ENCODE measurements around the gene EVI5L. TPM values are rescaled to one million over a fixed set of nuclear protein-coding genes. Genes with fewer than 3 reads are reported as not detected.

EVI5L gene
- total and polyA plus RNA-seq, 2 of the 13 experiments (the other 11 are each of a cell fraction or from before 2014, with no cell fraction given): 1.7 to 2.4 TPM

DNA sequence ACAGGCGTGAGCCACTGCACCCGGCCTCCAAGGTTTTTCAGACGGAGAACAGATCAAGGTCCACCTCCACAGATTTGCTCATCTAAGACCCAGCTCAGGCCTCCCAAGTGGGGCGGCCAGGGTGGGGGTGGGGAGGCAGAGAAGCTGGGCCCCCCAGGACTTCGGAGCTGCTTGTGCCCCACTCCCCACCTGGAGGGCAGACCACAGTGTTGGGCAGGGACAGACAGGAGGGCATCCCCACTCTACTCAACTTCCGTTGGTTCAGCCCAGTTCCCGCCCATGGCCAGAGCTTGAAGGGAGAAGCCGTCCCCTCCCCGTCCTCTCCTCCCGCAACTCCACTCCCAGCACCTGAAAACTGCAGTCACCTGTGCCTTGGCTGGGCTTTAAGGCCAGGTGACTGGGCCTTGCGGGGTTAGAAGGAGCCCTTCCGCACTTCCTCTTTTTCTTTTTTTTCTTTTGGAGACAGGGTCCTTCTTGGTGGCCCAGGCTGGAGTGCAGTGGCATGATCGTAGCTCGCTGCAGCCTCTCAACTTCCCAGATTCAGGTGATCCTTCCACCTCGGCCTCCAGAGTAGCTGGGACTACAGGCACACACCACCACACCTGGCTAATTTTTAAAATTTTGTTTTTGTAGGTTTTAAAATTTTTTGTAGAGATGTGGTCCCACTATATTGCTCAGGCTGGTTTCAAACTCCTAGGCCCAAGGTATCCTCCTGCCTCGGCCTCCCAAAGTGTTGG lies 57.6 kb downstream of the EVI5L start (continued):
- TF ChIP-seq, protein P1, sequence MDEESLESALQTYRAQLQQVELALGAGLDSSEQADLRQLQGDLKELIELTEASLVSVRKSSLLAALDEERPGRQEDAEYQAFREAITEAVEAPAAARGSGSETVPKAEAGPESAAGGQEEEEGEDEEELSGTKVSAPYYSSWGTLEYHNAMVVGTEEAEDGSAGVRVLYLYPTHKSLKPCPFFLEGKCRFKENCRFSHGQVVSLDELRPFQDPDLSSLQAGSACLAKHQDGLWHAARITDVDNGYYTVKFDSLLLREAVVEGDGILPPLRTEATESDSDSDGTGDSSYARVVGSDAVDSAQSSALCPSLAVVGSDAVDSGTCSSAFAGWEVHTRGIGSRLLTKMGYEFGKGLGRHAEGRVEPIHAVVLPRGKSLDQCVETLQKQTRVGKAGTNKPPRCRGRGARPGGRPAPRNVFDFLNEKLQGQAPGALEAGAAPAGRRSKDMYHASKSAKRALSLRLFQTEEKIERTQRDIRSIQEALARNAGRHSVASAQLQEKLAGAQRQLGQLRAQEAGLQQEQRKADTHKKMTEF (CRISPR knock-in tag; IDR thresholded peaks at IDR 0.05): no peak
- TF ChIP-seq, protein P2, sequence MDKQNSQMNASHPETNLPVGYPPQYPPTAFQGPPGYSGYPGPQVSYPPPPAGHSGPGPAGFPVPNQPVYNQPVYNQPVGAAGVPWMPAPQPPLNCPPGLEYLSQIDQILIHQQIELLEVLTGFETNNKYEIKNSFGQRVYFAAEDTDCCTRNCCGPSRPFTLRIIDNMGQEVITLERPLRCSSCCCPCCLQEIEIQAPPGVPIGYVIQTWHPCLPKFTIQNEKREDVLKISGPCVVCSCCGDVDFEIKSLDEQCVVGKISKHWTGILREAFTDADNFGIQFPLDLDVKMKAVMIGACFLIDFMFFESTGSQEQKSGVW (CRISPR knock-in tag; IDR thresholded peaks at IDR 0.05; ENCODE audit: borderline replicate concordance): no peak
- TF ChIP-seq IKZF4 (CRISPR knock-in tag; IDR thresholded peaks at IDR 0.05; ENCODE audit: borderline replicate concordance, low read depth, not compliant biosample characterization) (no peak), HDAC1 (CRISPR knock-in tag; IDR thresholded peaks at IDR 0.05) (no peak), KLF16 (CRISPR knock-in tag; IDR thresholded peaks at IDR 0.05) (no peak; a peak in 1 of 4 replicates), SMAD9 (CRISPR knock-in tag; IDR thresholded peaks at IDR 0.05) (no peak), ZNF788 (CRISPR knock-in tag; IDR thresholded peaks at IDR 0.05; ENCODE audit: borderline replicate concordance) (no peak), IRX3 (CRISPR knock-in tag; IDR thresholded peaks at IDR 0.05; ENCODE audit: borderline replicate concordance, low read depth) (no peak), GABPB1 (CRISPR knock-in tag; IDR thresholded peaks at IDR 0.05) (peak; percentile 48; the same call in 1 of the 2 replicates), AGO2 (optimal IDR thresholded peaks at IDR 0.05; ENCODE audit: low read depth, low read length) (no peak), BORCS8-MEF2B (CRISPR knock-in tag; IDR thresholded peaks at IDR 0.05) (no peak), ZNF33A (CRISPR knock-in tag; IDR thresholded peaks at IDR 0.05; ENCODE audit: borderline replicate concordance) (0 out of 2 replicates have a peak, but pooled peaks have one; percentile 54), FOXP1 (IDR thresholded peaks at IDR 0.05) (no peak), FOXP1 (CRISPR knock-in tag; IDR thresholded peaks at IDR 0.05) (no peak), ZNF292 (CRISPR knock-in tag; IDR thresholded peaks at IDR 0.05; ENCODE audit: borderline replicate concordance, low read depth) (no peak), YEATS2 (CRISPR knock-in tag; IDR thresholded peaks at IDR 0.05; ENCODE audit: borderline replicate concordance) (no peak), ZNF605 (CRISPR knock-in tag; IDR thresholded peaks at IDR 0.05) (0 out of 2 replicates have a peak, but pooled peaks have one; percentile 3), PHF21A (CRISPR knock-in tag; IDR thresholded peaks at IDR 0.05) (0 out of 2 replicates have a peak, but pooled peaks have one; percentile 40), HNRNPUL1 (IDR thresholded peaks at IDR 0.05; ENCODE audit: low read depth, low read length) (no peak), JDP2 (CRISPR knock-in tag; IDR thresholded peaks at IDR 0.05; ENCODE audit: borderline replicate concordance) (no peak)
- TF ChIP-seq, protein P3, sequence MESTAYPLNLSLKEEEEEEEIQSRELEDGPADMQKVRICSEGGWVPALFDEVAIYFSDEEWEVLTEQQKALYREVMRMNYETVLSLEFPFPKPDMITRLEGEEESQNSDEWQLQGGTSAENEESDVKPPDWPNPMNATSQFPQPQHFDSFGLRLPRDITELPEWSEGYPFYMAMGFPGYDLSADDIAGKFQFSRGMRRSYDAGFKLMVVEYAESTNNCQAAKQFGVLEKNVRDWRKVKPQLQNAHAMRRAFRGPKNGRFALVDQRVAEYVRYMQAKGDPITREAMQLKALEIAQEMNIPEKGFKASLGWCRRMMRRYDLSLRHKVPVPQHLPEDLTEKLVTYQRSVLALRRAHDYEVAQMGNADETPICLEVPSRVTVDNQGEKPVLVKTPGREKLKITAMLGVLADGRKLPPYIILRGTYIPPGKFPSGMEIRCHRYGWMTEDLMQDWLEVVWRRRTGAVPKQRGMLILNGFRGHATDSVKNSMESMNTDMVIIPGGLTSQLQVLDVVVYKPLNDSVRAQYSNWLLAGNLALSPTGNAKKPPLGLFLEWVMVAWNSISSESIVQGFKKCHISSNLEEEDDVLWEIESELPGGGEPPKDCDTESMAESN (CRISPR knock-in tag; conservative IDR thresholded peaks at IDR 0.05): peak; percentile 49; the same call in 1 of the 2 replicates
- TF ChIP-seq, protein P4, sequence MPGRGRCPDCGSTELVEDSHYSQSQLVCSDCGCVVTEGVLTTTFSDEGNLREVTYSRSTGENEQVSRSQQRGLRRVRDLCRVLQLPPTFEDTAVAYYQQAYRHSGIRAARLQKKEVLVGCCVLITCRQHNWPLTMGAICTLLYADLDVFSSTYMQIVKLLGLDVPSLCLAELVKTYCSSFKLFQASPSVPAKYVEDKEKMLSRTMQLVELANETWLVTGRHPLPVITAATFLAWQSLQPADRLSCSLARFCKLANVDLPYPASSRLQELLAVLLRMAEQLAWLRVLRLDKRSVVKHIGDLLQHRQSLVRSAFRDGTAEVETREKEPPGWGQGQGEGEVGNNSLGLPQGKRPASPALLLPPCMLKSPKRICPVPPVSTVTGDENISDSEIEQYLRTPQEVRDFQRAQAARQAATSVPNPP (CRISPR knock-in tag; IDR thresholded peaks at IDR 0.05): no peak
- TF ChIP-seq, protein P5, sequence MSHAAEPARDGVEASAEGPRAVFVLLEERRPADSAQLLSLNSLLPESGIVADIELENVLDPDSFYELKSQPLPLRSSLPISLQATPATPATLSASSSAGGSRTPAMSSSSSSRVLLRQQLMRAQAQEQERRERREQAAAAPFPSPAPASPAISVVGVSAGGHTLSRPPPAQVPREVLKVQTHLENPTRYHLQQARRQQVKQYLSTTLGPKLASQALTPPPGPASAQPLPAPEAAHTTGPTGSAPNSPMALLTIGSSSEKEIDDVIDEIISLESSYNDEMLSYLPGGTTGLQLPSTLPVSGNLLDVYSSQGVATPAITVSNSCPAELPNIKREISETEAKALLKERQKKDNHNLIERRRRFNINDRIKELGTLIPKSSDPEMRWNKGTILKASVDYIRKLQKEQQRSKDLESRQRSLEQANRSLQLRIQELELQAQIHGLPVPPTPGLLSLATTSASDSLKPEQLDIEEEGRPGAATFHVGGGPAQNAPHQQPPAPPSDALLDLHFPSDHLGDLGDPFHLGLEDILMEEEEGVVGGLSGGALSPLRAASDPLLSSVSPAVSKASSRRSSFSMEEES (CRISPR knock-in tag; IDR thresholded peaks at IDR 0.05): no peak
